Measurements from ENCODE around the gene CD101. TPM values are rescaled to one million over a fixed set of nuclear protein-coding genes. Genes with fewer than 3 reads are reported as not detected.

The CD101 gene
- total and polyA plus RNA-seq, 2 of the 8 experiments (the other 6 are each of a cell fraction or from before 2014, with no cell fraction given) = 1.1 to 1.2 TPM

DNA sequence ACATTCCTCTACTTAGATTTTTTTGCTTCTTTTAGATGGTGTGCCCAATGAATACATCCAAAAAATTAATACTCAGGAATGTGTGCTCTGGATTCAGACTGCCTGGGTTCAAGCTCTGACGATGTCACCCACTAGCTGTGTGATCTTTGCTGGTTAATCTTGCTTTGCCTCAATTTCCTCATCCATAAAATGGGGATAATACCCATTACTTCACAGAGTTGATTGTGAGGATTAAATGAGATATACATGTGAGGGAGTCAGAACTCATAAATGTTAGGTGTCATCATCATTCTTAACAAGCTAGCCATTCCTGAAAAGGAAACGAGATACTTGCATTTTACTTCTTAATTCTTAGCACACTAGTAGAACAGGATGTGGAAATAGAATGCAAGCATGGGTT is 45.7 kb downstream of the CD101 start (continued):
- TF ChIP-seq CHD7 (IDR thresholded peaks at IDR 0.05; ENCODE audit: insufficient replicate concordance, low read length) (no peak), PHF8 (conservative IDR thresholded peaks at IDR 0.05; ENCODE audit: low read depth, low read length) (no peak)
